Loucy (cell line): ENCODE measurements around the gene MAP6.

ENCODE experiments used
- H2AFZ ChIP-seq: fragments of 200-600 bp; sonication (generic); 2 replicates; pipeline ENCODE4 v1.6.0; 2016; ENCODE audit warnings: antibody characterized with exemption, mild to moderate bottlenecking, low read length, moderate library complexity
- H3F3A ChIP-seq: fragments of 200-600 bp; 2 replicates; pipeline ENCODE4 v1.6.0; 2016; ENCODE audit warnings: antibody characterized with exemption, low read depth, mild to moderate bottlenecking
- H3K27me3 ChIP-seq: fragments of 200-600 bp; sonication (generic); 2 replicates; pipeline ENCODE4 v1.6.1; 2014; ENCODE audit warnings: low read length, mild to moderate bottlenecking; ENCODE audit not compliant: insufficient read depth, poor library complexity, severe bottlenecking
- H3K36me3 ChIP-seq: fragments of 200-600 bp; sonication (generic); 2 replicates; pipeline ENCODE4 v1.6.1; 2016; ENCODE audit warnings: low read length; ENCODE audit not compliant: insufficient read depth
- H3K4me1 ChIP-seq: fragments of 200-600 bp; sonication (generic); 2 replicates; pipeline ENCODE4 v1.5.1; 2014; ENCODE audit warnings: low read length, mild to moderate bottlenecking; ENCODE audit not compliant: insufficient read depth, poor library complexity, severe bottlenecking
- H3K4me2 ChIP-seq: fragments of 200-600 bp; sonication (generic); 2 replicates; pipeline ENCODE4 v1.6.0; 2014; ENCODE audit warnings: antibody characterized with exemption, low read length, low read depth, mild to moderate bottlenecking; ENCODE audit not compliant: poor library complexity, severe bottlenecking
- H3K4me3 ChIP-seq: fragments of 200-600 bp; sonication (generic); 2 replicates; pipeline ENCODE4 v1.5.1; 2014; ENCODE audit warnings: low read length, mild to moderate bottlenecking, mixed read lengths; ENCODE audit not compliant: poor library complexity, severe bottlenecking
- H3K79me2 ChIP-seq: fragments of 200-600 bp; sonication (generic); 2 replicates; pipeline ENCODE4 v1.6.1; 2014; ENCODE audit warnings: low read length; ENCODE audit not compliant: insufficient read depth
- H3K9ac ChIP-seq: fragments of 200-600 bp; sonication (generic); 2 replicates; pipeline ENCODE4 v1.6.0; 2014; ENCODE audit warnings: mild to moderate bottlenecking, low read depth, low read length, moderate library complexity; ENCODE audit not compliant: poor library complexity, severe bottlenecking
- H3K9me2 ChIP-seq: fragments of 200-600 bp; sonication (generic); replicated peaks from 2 replicates; pipeline ENCODE4 v1.6.1; 2016; ENCODE audit warnings: low read depth, low read length, mixed read lengths
- H3K9me3 ChIP-seq: fragments of 200-600 bp; sonication (generic); 2 replicates; pipeline ENCODE4 v1.6.1; 2014; ENCODE audit warnings: mild to moderate bottlenecking, antibody characterized with exemption, low read length, low read depth; ENCODE audit not compliant: insufficient read depth
- H4K20me1 ChIP-seq: fragments of 200-600 bp; sonication (generic); 2 replicates; pipeline ENCODE4 v1.6.0; 2014; ENCODE audit warnings: antibody characterized with exemption, low read length, mild to moderate bottlenecking; ENCODE audit not compliant: insufficient read depth, poor library complexity, severe bottlenecking
- EZH2phosphoT487 ChIP-seq: fragments of 200-600 bp; IDR thresholded peaks from 2 replicates; pipeline ENCODE4 v1.6.1; 2018; ENCODE audit warnings: antibody characterized with exemption, mild to moderate bottlenecking, moderate library complexity, borderline replicate concordance
- TF ChIP-seq, protein P1 (sequence below): fragments of 200-600 bp; sonication (generic); conservative IDR thresholded peaks from 2 replicates; pipeline ENCODE4 v1.5.1; 2014; ENCODE audit warnings: mild to moderate bottlenecking, antibody characterized with exemption, low read length

The MAP6 gene

DNA sequence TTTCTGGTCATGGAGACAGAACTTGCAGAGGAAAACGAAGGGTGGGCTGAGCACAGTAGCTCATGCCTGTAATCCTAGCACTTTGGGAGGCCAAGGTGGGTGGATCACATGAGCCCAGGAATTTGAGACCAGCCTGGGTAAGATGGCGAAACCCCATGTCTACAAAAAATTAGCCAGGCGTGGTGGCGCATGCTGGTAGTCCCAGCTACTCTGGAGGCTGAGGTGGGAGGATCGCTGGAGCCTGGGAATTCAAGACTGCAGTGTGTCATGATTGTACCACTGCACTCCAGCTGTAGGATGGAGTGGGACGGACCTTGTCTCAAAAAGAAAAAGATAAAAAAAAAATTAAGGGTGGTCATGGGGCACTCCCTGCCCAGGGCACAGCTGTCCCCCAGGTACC, 100.9 kb downstream of the MAP6 start:
- Histone ChIP-seq H2AFZ (no peak overlapping the region), H3K9me3 (no peaks in the 10 kb centered on the region), H3K27me3 (no peaks in the 10 kb centered on the region), H3K4me2 (no peak overlapping the region), H3K4me1 (no peaks in the 10 kb centered on the region), H3F3A (no peaks in the 10 kb centered on the region), H3K79me2 (no peaks in the 10 kb centered on the region), H4K20me1 (no peaks in the 10 kb centered on the region), H3K9ac (no peak overlapping the region), H3K9me2 (no peaks in the 10 kb centered on the region), H3K4me3 (no peak overlapping the region), H3K36me3 (no peaks in the 10 kb centered on the region)
- TF ChIP-seq EZH2phosphoT487 = no peak
- TF ChIP-seq, protein P1, sequence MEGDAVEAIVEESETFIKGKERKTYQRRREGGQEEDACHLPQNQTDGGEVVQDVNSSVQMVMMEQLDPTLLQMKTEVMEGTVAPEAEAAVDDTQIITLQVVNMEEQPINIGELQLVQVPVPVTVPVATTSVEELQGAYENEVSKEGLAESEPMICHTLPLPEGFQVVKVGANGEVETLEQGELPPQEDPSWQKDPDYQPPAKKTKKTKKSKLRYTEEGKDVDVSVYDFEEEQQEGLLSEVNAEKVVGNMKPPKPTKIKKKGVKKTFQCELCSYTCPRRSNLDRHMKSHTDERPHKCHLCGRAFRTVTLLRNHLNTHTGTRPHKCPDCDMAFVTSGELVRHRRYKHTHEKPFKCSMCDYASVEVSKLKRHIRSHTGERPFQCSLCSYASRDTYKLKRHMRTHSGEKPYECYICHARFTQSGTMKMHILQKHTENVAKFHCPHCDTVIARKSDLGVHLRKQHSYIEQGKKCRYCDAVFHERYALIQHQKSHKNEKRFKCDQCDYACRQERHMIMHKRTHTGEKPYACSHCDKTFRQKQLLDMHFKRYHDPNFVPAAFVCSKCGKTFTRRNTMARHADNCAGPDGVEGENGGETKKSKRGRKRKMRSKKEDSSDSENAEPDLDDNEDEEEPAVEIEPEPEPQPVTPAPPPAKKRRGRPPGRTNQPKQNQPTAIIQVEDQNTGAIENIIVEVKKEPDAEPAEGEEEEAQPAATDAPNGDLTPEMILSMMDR = no peak

DNA sequence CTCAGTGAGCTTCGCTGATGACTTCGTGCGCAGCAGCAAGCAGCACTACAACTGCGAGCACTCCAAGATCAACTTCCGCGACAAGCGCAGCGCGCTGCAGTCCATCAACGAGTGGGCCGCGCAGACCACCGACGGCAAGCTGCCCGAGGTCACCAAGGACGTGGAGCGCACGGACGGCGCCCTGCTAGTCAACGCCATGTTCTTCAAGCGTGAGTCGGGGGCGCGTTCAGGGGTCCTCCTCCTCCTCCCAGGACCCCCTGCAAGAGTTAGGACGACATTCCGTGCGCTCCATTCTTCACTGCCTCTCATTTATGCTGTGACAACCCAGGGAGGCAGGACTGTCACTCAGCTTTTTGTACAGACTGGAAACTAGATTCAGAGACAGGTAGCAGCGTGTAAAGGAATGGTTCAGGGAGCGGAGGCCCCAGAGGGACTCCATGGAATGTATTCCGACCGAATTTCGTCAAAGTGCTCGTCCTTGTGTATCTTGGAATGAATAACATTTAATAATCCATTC, 102.0 kb downstream of the MAP6 start:
- H3K9me3 ChIP-seq = no peaks in the 10 kb centered on the region

DNA sequence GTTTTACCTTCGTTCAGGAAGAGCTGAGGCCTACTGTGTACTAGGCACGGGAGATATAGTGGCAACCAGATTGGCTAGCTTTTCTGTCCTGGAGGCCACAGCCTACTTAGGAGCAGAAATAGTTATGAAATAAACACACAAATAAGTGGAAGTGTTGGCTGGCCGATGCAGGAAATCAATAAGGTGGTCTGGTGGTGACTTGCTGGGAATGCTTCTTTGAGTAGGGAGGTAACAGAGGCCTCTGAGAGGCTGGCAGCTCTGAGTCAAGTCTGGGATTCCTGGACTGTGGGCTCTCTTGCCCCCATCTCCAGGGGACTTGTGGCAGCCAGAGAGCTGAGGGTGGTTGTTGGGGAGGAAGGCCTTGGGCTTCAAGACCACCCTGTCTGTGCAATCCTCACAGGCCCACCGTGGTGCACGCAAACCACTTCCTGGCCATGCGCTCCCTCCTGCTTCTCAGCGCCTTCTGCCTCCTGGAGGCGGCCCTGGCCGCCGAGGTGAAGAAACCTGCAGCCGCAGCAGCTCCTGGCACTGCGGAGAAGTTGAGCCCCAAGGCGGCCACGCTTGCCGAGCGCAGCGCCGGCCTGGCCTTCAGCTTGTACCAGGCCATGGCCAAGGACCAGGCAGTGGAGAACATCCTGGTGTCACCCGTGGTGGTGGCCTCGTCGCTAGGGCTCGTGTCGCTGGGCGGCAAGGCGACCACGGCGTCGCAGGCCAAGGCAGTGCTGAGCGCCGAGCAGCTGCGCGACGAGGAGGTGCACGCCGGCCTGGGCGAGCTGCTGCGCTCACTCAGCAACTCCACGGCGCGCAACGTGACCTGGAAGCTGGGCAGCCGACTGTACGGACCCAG, 102.7 kb downstream of the MAP6 start:
- H3K27me3 ChIP-seq = peaks cover 13% of the 10 kb centered on the region
- H3K4me1 ChIP-seq = peaks cover 4% of the 10 kb centered on the region
- TF ChIP-seq, protein P1 = no peak
- no peak for TF ChIP-seq EZH2phosphoT487
- H3F3A ChIP-seq = no peaks in the 10 kb centered on the region
- no peaks in the 10 kb centered on the region for H3K79me2 ChIP-seq
- no peak overlapping the region for H3K4me3 ChIP-seq
- no peak overlapping the region for H2AFZ ChIP-seq
- no peaks in the 10 kb centered on the region for H4K20me1 ChIP-seq
- no peaks in the 10 kb centered on the region for H3K36me3 ChIP-seq
- no peak overlapping the region for H3K4me2 ChIP-seq
- H3K9me3 ChIP-seq = no peaks in the 10 kb centered on the region
- H3K9ac ChIP-seq = no peak overlapping the region
- H3K9me2 ChIP-seq = no peaks in the 10 kb centered on the region

More for the DNA sequence above, 102.0 kb downstream of the MAP6 start:
- TF ChIP-seq EZH2phosphoT487 = no peak
- TF ChIP-seq, protein P1 = no peak
- H3K9ac ChIP-seq = no peak overlapping the region
- H3K36me3 ChIP-seq = no peaks in the 10 kb centered on the region
- no peaks in the 10 kb centered on the region for H3K79me2 ChIP-seq
- H3F3A ChIP-seq = no peaks in the 10 kb centered on the region
- no peaks in the 10 kb centered on the region for H3K4me1 ChIP-seq
- no peak overlapping the region for H2AFZ ChIP-seq
- H3K4me2 ChIP-seq = no peak overlapping the region
- H3K27me3 ChIP-seq = peaks cover 6% of the 10 kb centered on the region
- no peaks in the 10 kb centered on the region for H4K20me1 ChIP-seq
- no peak overlapping the region for H3K4me3 ChIP-seq
- H3K9me2 ChIP-seq = no peaks in the 10 kb centered on the region
